SK-N-MC (cell line): ENCODE data around the gene DLST.

ENCODE experiments used
- EZH2 ChIP-seq: fragments of 200-600 bp; sonication (generic); IDR thresholded peaks from one replicate; pipeline ENCODE4 v1.6.1; 2017; ENCODE audit warnings: antibody characterized with exemption
- FOXP2 ChIP-seq: optimal IDR thresholded peaks from 2 replicates; pipeline ENCODE3; 2011; ENCODE audit warnings: mild to moderate bottlenecking, moderate library complexity; ENCODE audit not compliant: insufficient read depth; ENCODE audit errors: extremely low read length, control extremely low read depth
- POLR2AphosphoS5 ChIP-seq: IDR thresholded peaks from 2 replicates; pipeline ENCODE4 v1.6.1; 2012; ENCODE audit warnings: mild to moderate bottlenecking, low read depth, low read length, borderline replicate concordance

DNA sequence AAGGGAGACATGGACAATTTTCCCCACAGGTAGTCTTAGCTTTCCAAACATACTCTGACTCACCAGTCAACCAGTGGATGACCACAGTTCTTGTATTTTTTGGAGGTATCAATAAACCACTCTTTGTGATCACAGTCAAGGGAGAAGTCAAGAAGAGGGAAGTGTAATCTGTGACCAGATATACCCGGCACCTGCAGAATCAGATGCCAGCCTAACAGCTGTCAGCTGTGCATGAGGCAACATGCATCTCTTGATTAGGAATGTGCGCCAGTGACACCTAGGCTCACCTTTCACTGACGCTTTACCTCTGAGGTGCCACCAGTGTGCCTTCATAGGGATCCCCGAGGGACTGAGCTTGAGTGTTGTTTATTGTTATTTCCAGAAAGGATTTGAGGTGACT is 25.8 kb upstream of the DLST start:
- TF ChIP-seq POLR2AphosphoS5 (no peak), EZH2 (no peak), FOXP2 (no peak)
